ENCODE measurements around the gene SLC2A10. TPM values are rescaled to one million over a fixed set of nuclear protein-coding genes. Genes with fewer than 3 reads are reported as not detected.

The SLC2A10 gene
- total and polyA plus RNA-seq, 2 experiments from 2014 or later = 4.9 to 14.6 TPM

DNA sequence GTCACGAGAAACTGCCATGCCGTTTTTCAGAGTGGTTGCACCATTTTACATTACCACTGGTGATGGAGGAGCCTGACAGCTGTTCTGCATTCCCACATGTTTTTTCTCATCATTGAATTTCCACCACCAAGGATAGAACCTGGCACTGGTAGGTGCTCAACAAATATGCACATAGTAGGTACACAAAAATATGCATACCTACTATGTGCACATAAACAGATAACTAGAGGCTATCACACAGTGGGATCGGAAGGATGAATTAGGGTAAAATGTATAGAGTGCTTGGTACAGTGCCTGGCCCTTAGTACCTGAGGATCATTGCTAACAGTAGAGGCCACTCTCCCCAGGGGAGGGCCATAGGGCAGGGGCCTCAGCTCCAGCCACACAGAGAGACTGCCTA lies 47.0 kb downstream of the SLC2A10 start (continued):
- TF ChIP-seq ZNF462 (CRISPR knock-in tag; IDR thresholded peaks at IDR 0.05) (no peak), JUNB (IDR thresholded peaks at IDR 0.05; ENCODE audit: unreplicated experiment) (no peak), NANOG (IDR thresholded peaks at IDR 0.05; ENCODE audit: borderline replicate concordance) (no peak), EZH2phosphoT487 (IDR thresholded peaks at IDR 0.05; ENCODE audit: unreplicated experiment) (no peak)

- no peaks in the 10 kb centered on the region for H3K36me3 Mint-ChIP-seq (ENCODE audit: low read depth)
- H3K27me3 Mint-ChIP-seq (ENCODE audit: insufficient read depth, low read depth, poor library complexity) = peaks cover 6% of the 10 kb centered on the region
- Histone ChIP-seq H3K4me3 (no peak overlapping the region), H3K79me2 (replicated peaks; ENCODE audit: insufficient read depth) (no peaks in the 10 kb centered on the region), H3K27me3 (ENCODE audit: insufficient read depth) (no peaks in the 10 kb centered on the region), H3K27ac (ENCODE audit: low read depth) (no peak overlapping the region), H3K36me3 (ENCODE audit: insufficient read depth) (no peaks in the 10 kb centered on the region), H3K9me2 (ENCODE audit: insufficient read depth) (no peaks in the 10 kb centered on the region), H3K4me1 (ENCODE audit: insufficient read depth) (no peaks in the 10 kb centered on the region), H2AFZ (no peak overlapping the region), H3F3A (replicated peaks; ENCODE audit: low read depth) (no peaks in the 10 kb centered on the region), H4K20me1 (replicated peaks; ENCODE audit: insufficient read depth) (no peaks in the 10 kb centered on the region), H3K4me2 (no peak overlapping the region)
- H3K4me3 Mint-ChIP-seq = no peak overlapping the region
- H3K9me3 Mint-ChIP-seq = no peaks in the 10 kb centered on the region
- ATAC-seq = no peak
- no peak overlapping the region for H3K27ac Mint-ChIP-seq
- no peak for DNase-seq (ENCODE audit: low spot score)
- H3K4me1 Mint-ChIP-seq = peaks cover 2% of the 10 kb centered on the region; the same call in 2 of the 3 replicates
- no peak for TF ChIP-seq EZH2 (IDR thresholded peaks at IDR 0.05; ENCODE audit: low read depth, unreplicated experiment)
Measured at GRCh38 chr20:46757135-46757534, 47.7 kb downstream of the SLC2A10 start.

All from GM23338 (cell line).